ENCODE results near the gene ISL2. TPM values are rescaled to one million over a fixed set of nuclear protein-coding genes. Genes with fewer than 3 reads are reported as not detected.

ISL2 gene
- total RNA-seq, 4 donors from 2014 or later: 1.8 to 5.1 (median 4.2) TPM

- H3K36me3 ChIP-seq: peaks cover 0 to 3% (median 0%) of the 10 kb centered on the region in 4 donors
- no peaks in the 10 kb centered on the region for H3K27me3 ChIP-seq
- H3K4me3 ChIP-seq: no peak overlapping the region
- TF ChIP-seq POLR2AphosphoS5 (IDR thresholded peaks at IDR 0.05): no peak
- no peaks in the 10 kb centered on the region for H3K9me3 ChIP-seq
- DNase-seq (ENCODE audit: extremely low spot score): no peak
- no peaks in the 10 kb centered on the region for H3K4me1 ChIP-seq
- H3K27ac ChIP-seq (replicated peaks in 1 of 4): no peak overlapping the region
- intact Hi-C loops (cut with DNase I): no loop called here
These were observed 55.3 kb downstream of the ISL2 start for GRCh38 chr15:76391847-76392246.

Other genes starting within 250 kb of the ISL2 start
- gene ETFA, start 25.3 kb upstream of the ISL2 start, total RNA-seq: 100 to 1,000 TPM in 3 of 4 donors, 10 to 100 TPM in 1; 98.7 to 137 (median 130) TPM